Osteoblast (primary cell): Measurements from ENCODE around the gene LRRC56. TPM values are rescaled to one million over a fixed set of nuclear protein-coding genes. Genes with fewer than 3 reads are reported as not detected.

Source experiments
- DNase-seq: peaks from one replicate; pipeline ENCODE4 v3.0.0; 2011; ENCODE audit warnings: low spot score, mixed read lengths; ENCODE audit not compliant: insufficient read length; ENCODE audit errors: missing footprints
- H2AFZ ChIP-seq: 2 replicates; pipeline ENCODE4 v1.6.0; 2011; ENCODE audit warnings: mild to moderate bottlenecking, low read length
- H3K27ac ChIP-seq: 2 replicates; pipeline ENCODE4 v1.5.1; 2011; ENCODE audit warnings: mild to moderate bottlenecking, low read depth, low read length, moderate library complexity
- H3K27me3 ChIP-seq: 2 replicates; pipeline ENCODE4 v1.6.0; 2012; ENCODE audit warnings: mild to moderate bottlenecking, control low read depth, inconsistent platforms, low read length, moderate library complexity; ENCODE audit not compliant: insufficient read depth
- H3K36me3 ChIP-seq: 2 replicates; pipeline ENCODE4 v1.5.1; 2011; ENCODE audit warnings: mild to moderate bottlenecking, low read length, control low read depth, moderate library complexity; ENCODE audit not compliant: insufficient read depth
- H3K4me1 ChIP-seq: 2 replicates; pipeline ENCODE4 v1.5.1; 2011; ENCODE audit warnings: mild to moderate bottlenecking, low read length, control low read depth, moderate library complexity; ENCODE audit not compliant: insufficient read depth
- H3K4me2 ChIP-seq: 2 replicates; pipeline ENCODE4 v1.6.0; 2011; ENCODE audit warnings: mild to moderate bottlenecking, low read length; ENCODE audit not compliant: insufficient read depth
- H3K4me3 ChIP-seq: fragments of 200-600 bp; sonication (generic); 3 replicates; pipeline ENCODE4 v1.5.1; 2012; ENCODE audit warnings: mild to moderate bottlenecking, low read length, inconsistent platforms; ENCODE audit not compliant: insufficient read depth
- H3K79me2 ChIP-seq: 2 replicates; pipeline ENCODE4 v1.6.0; 2012; ENCODE audit warnings: mild to moderate bottlenecking, low read length, control low read depth, inconsistent platforms; ENCODE audit not compliant: insufficient read depth
- H3K9me3 ChIP-seq: 2 replicates; pipeline ENCODE4 v1.5.1; 2011; ENCODE audit warnings: low read depth, low read length, control low read depth
- H4K20me1 ChIP-seq: 2 replicates; pipeline ENCODE4 v1.6.0; 2012; ENCODE audit warnings: mild to moderate bottlenecking, low read length, control low read depth; ENCODE audit not compliant: insufficient read depth
- total RNA-seq: library from RNA; depleted of rRNA; stranded (reverse); fragments of >200 nt; gene quantifications from 2 replicates; pipeline ENCODE4 v1.2.3, GENCODE V29; 2012
- TF ChIP-seq, protein P1 (sequence below): IDR thresholded peaks from 2 replicates; pipeline ENCODE4 v1.5.1; 2011; ENCODE audit warnings: mild to moderate bottlenecking, low read depth, low read length, moderate library complexity; ENCODE audit errors: extremely low read depth

Gene LRRC56
- total RNA-seq, 1 donor, result 1.1 TPM

DNA sequence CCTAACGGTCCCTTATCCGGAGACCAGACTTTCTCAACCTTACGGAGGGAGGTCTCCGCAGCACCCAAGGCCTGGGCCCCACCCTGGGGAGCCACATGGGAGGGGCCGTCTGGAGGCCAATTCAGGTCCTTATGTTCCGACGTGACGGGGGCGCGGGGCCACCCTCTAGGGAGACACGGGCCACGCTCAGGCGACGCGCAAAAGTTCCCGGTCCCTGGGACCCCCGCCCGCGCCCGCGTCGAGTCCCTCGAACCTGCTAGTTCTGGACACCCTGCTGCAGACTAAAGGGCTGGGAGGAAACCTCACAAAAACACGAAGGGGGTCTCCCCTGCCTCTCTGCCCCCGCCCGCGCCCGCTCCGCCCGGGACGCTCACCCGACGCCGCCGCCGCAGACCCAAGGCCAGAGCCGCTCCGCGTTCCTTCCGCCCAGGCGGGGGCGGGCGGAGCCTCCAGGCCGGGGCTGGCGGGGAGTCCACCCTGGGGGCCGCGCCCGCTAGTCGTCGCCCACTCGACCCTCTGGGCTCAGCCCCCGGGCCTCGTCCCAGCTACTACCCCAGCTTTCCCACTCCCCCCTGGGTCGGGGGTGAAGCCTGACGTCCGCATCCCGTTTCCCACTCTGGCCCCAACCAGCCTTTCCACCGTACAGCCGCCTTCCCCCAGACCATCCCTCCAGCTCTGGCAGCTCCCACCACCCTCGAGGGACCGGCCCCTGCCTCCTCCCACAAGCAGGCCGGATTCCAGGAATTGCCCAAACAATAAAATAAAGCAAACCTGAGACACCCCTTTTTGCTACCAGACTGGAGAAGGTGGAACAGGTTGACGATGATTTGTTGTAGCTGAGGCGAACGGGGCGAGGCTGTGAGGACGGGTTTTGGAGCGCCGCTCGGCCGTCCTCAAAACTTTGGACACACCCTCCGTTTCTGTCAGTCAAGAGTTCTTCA is 33.0 kb upstream of the LRRC56 start:
- DNase-seq, result peak; percentile 97
- Histone ChIP-seq H3K79me2 (peaks cover 79% of the 10 kb centered on the region), H3K4me1 (peaks cover 33% of the 10 kb centered on the region), H3K4me2 (peak overlapping the region; percentile 85), H2AFZ (peak overlapping the region; percentile 1), H3K4me3 (peak overlapping the region; percentile 95), H3K36me3 (peaks cover 28% of the 10 kb centered on the region), H3K27ac (peak overlapping the region; percentile 99), H3K9me3 (no peaks in the 10 kb centered on the region), H3K27me3 (no peaks in the 10 kb centered on the region), H4K20me1 (peaks cover 27% of the 10 kb centered on the region)
- TF ChIP-seq, protein P1, sequence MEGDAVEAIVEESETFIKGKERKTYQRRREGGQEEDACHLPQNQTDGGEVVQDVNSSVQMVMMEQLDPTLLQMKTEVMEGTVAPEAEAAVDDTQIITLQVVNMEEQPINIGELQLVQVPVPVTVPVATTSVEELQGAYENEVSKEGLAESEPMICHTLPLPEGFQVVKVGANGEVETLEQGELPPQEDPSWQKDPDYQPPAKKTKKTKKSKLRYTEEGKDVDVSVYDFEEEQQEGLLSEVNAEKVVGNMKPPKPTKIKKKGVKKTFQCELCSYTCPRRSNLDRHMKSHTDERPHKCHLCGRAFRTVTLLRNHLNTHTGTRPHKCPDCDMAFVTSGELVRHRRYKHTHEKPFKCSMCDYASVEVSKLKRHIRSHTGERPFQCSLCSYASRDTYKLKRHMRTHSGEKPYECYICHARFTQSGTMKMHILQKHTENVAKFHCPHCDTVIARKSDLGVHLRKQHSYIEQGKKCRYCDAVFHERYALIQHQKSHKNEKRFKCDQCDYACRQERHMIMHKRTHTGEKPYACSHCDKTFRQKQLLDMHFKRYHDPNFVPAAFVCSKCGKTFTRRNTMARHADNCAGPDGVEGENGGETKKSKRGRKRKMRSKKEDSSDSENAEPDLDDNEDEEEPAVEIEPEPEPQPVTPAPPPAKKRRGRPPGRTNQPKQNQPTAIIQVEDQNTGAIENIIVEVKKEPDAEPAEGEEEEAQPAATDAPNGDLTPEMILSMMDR, result no peak

- H2AFZ ChIP-seq, result no peak overlapping the region
- H3K27ac ChIP-seq, result peak overlapping the region; percentile 99
Observed at GRCh38 chr11:504994-505344, 32.4 kb upstream of the LRRC56 start.

GRCh38 chr11:506238-506994 is 30.9 kb upstream of the LRRC56 start:
- Histone ChIP-seq H3K4me1 (peaks cover 33% of the 10 kb centered on the region), H3K27me3 (no peaks in the 10 kb centered on the region), H3K4me2 (peak overlapping the region; percentile 85), H3K4me3 (peak overlapping the region; percentile 95), H3K36me3 (peaks cover 16% of the 10 kb centered on the region), H4K20me1 (peaks cover 14% of the 10 kb centered on the region), H3K79me2 (peaks cover 64% of the 10 kb centered on the region), H2AFZ (peak overlapping the region; percentile 49), H3K9me3 (no peaks in the 10 kb centered on the region), H3K27ac (peak overlapping the region; percentile 99)
- TF ChIP-seq, protein P1, result no peak
- DNase-seq, result peak; percentile 100

More at GRCh38 chr11:504994-505344, 32.4 kb upstream of the LRRC56 start:
- Histone ChIP-seq H3K27me3 (no peaks in the 10 kb centered on the region), H3K36me3 (peaks cover 25% of the 10 kb centered on the region), H3K4me1 (peaks cover 33% of the 10 kb centered on the region), H4K20me1 (peaks cover 24% of the 10 kb centered on the region), H3K9me3 (no peaks in the 10 kb centered on the region), H3K79me2 (peaks cover 76% of the 10 kb centered on the region), H3K4me2 (peak overlapping the region; percentile 85), H3K4me3 (peak overlapping the region; percentile 95)
- no peak for DNase-seq
- TF ChIP-seq, protein P1, result no peak
